BLaER1 (cell line): ENCODE measurements around the gene TFF2.

Experiments used
- H3K27ac ChIP-seq: shearing (Covaris generic); formaldehyde crosslinking; 2 replicates; pipeline ENCODE4 v1.8.1; 2022
- H3K27me3 ChIP-seq: shearing (Covaris generic); formaldehyde crosslinking; 2 replicates; pipeline ENCODE4 v1.8.1; 2022
- H3K36me3 ChIP-seq: shearing (Covaris generic); formaldehyde crosslinking; 2 replicates; pipeline ENCODE4 v1.8.1; 2022
- H3K4me1 ChIP-seq: shearing (Covaris generic); formaldehyde crosslinking; 2 replicates; pipeline ENCODE4 v1.8.1; 2022
- H3K4me2 ChIP-seq: shearing (Covaris generic); formaldehyde crosslinking; 2 replicates; pipeline ENCODE4 v1.8.1; 2022
- H3K4me3 ChIP-seq: shearing (Covaris generic); formaldehyde crosslinking; 2 replicates; pipeline ENCODE4 v1.8.1; 2022
- H3K9ac ChIP-seq: shearing (Covaris generic); formaldehyde crosslinking; 2 replicates; pipeline ENCODE4 v1.8.1; 2022
- H3K9me3 ChIP-seq: shearing (Covaris generic); formaldehyde crosslinking; 2 replicates; pipeline ENCODE4 v1.8.1; 2022
- H4K20me1 ChIP-seq: shearing (Covaris generic); formaldehyde crosslinking; 2 replicates; pipeline ENCODE4 v1.8.1; 2022
- Cebpa-rat ChIP-seq: shearing (Covaris generic); IDR thresholded peaks from 2 replicates; pipeline ENCODE4 v1.8.1; 2022

Gene TFF2

DNA sequence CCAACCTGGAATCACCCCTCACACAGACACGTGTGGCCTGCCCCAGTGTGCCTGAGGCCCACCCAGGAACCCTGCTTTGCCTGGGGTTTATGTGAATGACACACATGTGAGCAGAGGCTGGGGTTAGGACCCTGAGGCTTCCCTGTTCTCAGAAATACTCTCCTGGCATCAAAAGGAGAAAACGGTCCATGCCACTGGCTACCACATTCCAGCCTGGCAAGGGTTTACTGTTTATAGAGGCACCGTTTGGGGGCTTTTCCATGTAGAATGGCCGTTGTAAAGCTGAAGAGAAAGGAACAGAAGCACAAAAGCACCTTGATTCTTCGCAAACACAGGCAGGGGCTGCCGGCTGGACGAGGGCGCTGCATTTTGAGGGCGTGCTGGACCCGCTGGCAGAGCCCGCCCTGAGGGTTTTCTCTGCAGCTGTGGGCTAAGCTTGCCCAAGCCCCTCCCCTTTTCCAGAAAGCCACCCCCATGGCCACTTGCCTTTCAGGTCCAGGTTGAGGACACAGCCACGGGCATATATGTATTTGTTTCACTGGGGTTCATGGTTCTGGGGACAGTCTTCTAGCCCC, 48.6 kb downstream of the TFF2 start:
- H3K4me2 ChIP-seq = peak overlapping the region; percentile 43
- peak overlapping the region; percentile 45; the same call in 1 of the 2 replicates for H3K27ac ChIP-seq
- H3K27me3 ChIP-seq = no peaks in the 10 kb centered on the region
- H3K4me3 ChIP-seq = no peak overlapping the region
- no peaks in the 10 kb centered on the region for H3K9me3 ChIP-seq
- H3K36me3 ChIP-seq = peaks cover 16% of the 10 kb centered on the region
- no peaks in the 10 kb centered on the region for H4K20me1 ChIP-seq
- peaks cover 50% of the 10 kb centered on the region for H3K4me1 ChIP-seq
- no peak for TF ChIP-seq Cebpa-rat
- peak overlapping the region; percentile 38; the same call in 1 of the 2 replicates for H3K9ac ChIP-seq

GRCh38 chr21:42301371-42302075, 49.3 kb downstream of the TFF2 start:
- Histone ChIP-seq H3K36me3 (peaks cover 23% of the 10 kb centered on the region), H3K27me3 (no peaks in the 10 kb centered on the region), H3K4me3 (no peak overlapping the region), H3K4me2 (peak overlapping the region; percentile 43), H3K27ac (peak overlapping the region; percentile 45), H3K9ac (peak overlapping the region; percentile 38; the same call in 1 of the 2 replicates), H3K9me3 (no peaks in the 10 kb centered on the region), H3K4me1 (peaks cover 44% of the 10 kb centered on the region), H4K20me1 (no peaks in the 10 kb centered on the region)
- TF ChIP-seq Cebpa-rat = no peak

- peaks cover 28% of the 10 kb centered on the region for H3K36me3 ChIP-seq
These were observed 49.8 kb downstream of the TFF2 start for GRCh38 chr21:42300956-42301355.

GRCh38 chr21:42300045-42300583, 50.7 kb downstream of the TFF2 start:
- Histone ChIP-seq H3K4me1 (peaks cover 30% of the 10 kb centered on the region), H3K9me3 (no peaks in the 10 kb centered on the region), H4K20me1 (no peaks in the 10 kb centered on the region), H3K9ac (no peak overlapping the region), H3K27ac (no peak overlapping the region), H3K4me3 (no peak overlapping the region), H3K4me2 (no peak overlapping the region), H3K27me3 (no peaks in the 10 kb centered on the region), H3K36me3 (peaks cover 37% of the 10 kb centered on the region)
- no peak for TF ChIP-seq Cebpa-rat

More at GRCh38 chr21:42300956-42301355, 49.8 kb downstream of the TFF2 start:
- peak overlapping the region; percentile 45; the same call in 1 of the 2 replicates for H3K27ac ChIP-seq
- no peaks in the 10 kb centered on the region for H4K20me1 ChIP-seq
- H3K4me1 ChIP-seq = peaks cover 38% of the 10 kb centered on the region
- peak overlapping the region; percentile 38; the same call in 1 of the 2 replicates for H3K9ac ChIP-seq
- no peak overlapping the region for H3K4me3 ChIP-seq
- no peaks in the 10 kb centered on the region for H3K27me3 ChIP-seq
- H3K9me3 ChIP-seq = no peaks in the 10 kb centered on the region
- TF ChIP-seq Cebpa-rat = no peak
- peak overlapping the region; percentile 43 for H3K4me2 ChIP-seq

- no peaks in the 10 kb centered on the region for H3K27me3 ChIP-seq
- no peak overlapping the region for H3K4me2 ChIP-seq
- no peaks in the 10 kb centered on the region for H4K20me1 ChIP-seq
- H3K27ac ChIP-seq = no peak overlapping the region
- H3K9me3 ChIP-seq = no peaks in the 10 kb centered on the region
- TF ChIP-seq Cebpa-rat = no peak
- H3K4me1 ChIP-seq = peaks cover 24% of the 10 kb centered on the region
- no peak overlapping the region for H3K9ac ChIP-seq
- H3K36me3 ChIP-seq = peaks cover 43% of the 10 kb centered on the region
- H3K4me3 ChIP-seq = no peak overlapping the region
These were observed 51.3 kb downstream of the TFF2 start for GRCh38 chr21:42299324-42300044.

- Histone ChIP-seq H3K4me1 (peaks cover 24% of the 10 kb centered on the region), H3K36me3 (peaks cover 51% of the 10 kb centered on the region), H3K27ac (no peak overlapping the region)
These were observed 52.1 kb downstream of the TFF2 start for GRCh38 chr21:42298657-42299056.

GRCh38 chr21:42298237-42298636, 52.6 kb downstream of the TFF2 start:
- H3K4me3 ChIP-seq = no peak overlapping the region
- H4K20me1 ChIP-seq = no peaks in the 10 kb centered on the region
- H3K4me1 ChIP-seq = peaks cover 24% of the 10 kb centered on the region
- no peak for TF ChIP-seq Cebpa-rat
- H3K27me3 ChIP-seq = no peaks in the 10 kb centered on the region
- no peak overlapping the region for H3K27ac ChIP-seq
- H3K4me2 ChIP-seq = no peak overlapping the region
- no peaks in the 10 kb centered on the region for H3K9me3 ChIP-seq
- H3K9ac ChIP-seq = no peak overlapping the region
- peaks cover 56% of the 10 kb centered on the region for H3K36me3 ChIP-seq

More at GRCh38 chr21:42298657-42299056, 52.1 kb downstream of the TFF2 start:
- Histone ChIP-seq H4K20me1 (no peaks in the 10 kb centered on the region), H3K9ac (no peak overlapping the region), H3K9me3 (no peaks in the 10 kb centered on the region), H3K27me3 (no peaks in the 10 kb centered on the region), H3K4me2 (no peak overlapping the region), H3K4me3 (no peak overlapping the region)
- TF ChIP-seq Cebpa-rat = no peak

GRCh38 chr21:42297377-42297776, 53.4 kb downstream of the TFF2 start:
- Histone ChIP-seq H3K4me3 (no peak overlapping the region), H3K27ac (no peak overlapping the region), H3K27me3 (no peaks in the 10 kb centered on the region), H3K36me3 (peaks cover 64% of the 10 kb centered on the region), H3K4me1 (peaks cover 17% of the 10 kb centered on the region), H4K20me1 (no peaks in the 10 kb centered on the region), H3K9me3 (no peaks in the 10 kb centered on the region), H3K9ac (no peak overlapping the region), H3K4me2 (no peak overlapping the region)
- TF ChIP-seq Cebpa-rat = no peak

- no peaks in the 10 kb centered on the region for H3K9me3 ChIP-seq
- H4K20me1 ChIP-seq = no peaks in the 10 kb centered on the region
- H3K9ac ChIP-seq = no peak overlapping the region
- H3K36me3 ChIP-seq = peaks cover 73% of the 10 kb centered on the region
- no peaks in the 10 kb centered on the region for H3K27me3 ChIP-seq
- H3K4me1 ChIP-seq = peaks cover 8% of the 10 kb centered on the region
- no peak overlapping the region for H3K27ac ChIP-seq
- H3K4me3 ChIP-seq = no peak overlapping the region
- no peak for TF ChIP-seq Cebpa-rat
- no peak overlapping the region for H3K4me2 ChIP-seq
These were observed 54.3 kb downstream of the TFF2 start for GRCh38 chr21:42296501-42296900.
